A549 (cell line): ENCODE results near the gene TRIM13. TPM values are rescaled to one million over a fixed set of nuclear protein-coding genes. Genes with fewer than 3 reads are reported as not detected.

ENCODE experiments used
- ATAC-seq, 2 experiments: fragments of 200-7000 bp in 1 of 2; fragments of >200 bp in 1 of 2; cut with Nextera tagmentation in 1 of 2; cut with Tn5 transposase in 1 of 2; 3 replicates each; pipeline versions ENCODE4 v1.8.0 to v1.9.1; 2018 to 2020; ENCODE audit warnings: mild to moderate bottlenecking in 1 of 2, moderate library complexity in 1 of 2
- CTCF ChIA-PET: fragments of 300-600 bp; sonication (Branson Sonifier 250); formaldehyde crosslinking; extraction: SDS; loops from one replicate; lab custom pipeline; 2021; ENCODE audit warnings: antibody characterized with exemption, inconsistent platforms; lab: Yijun Ruan, JAX
- POLR2A ChIA-PET: fragments of 350-600 bp; formaldehyde crosslinking; extraction: SDS; loops from one replicate; lab custom pipeline; 2021; ENCODE audit warnings: antibody characterized with exemption, inconsistent platforms; lab: Yijun Ruan, JAX
- DNase-seq, 2 experiments: peaks; one replicate each; pipeline versions ENCODE4 v3.0.0 to v3.0.0-alpha.2; 2011 to 2016; ENCODE audit warnings: low read depth in 1 of 2, low spot score in 1 of 2
- FAIRE-seq: peaks from 2 replicates; lab custom pipeline; 2011; peaks lifted over from hg19 to GRCh38; lab: Jason Lieb, UNC
- H3K27ac ChIP-seq, 2 experiments: fragments of >200 bp; sonication (Bioruptor Twin); formaldehyde crosslinking; 3 replicates each; pipeline ENCODE4 v1.5.1; 2016 to 2017
- H3K4me1 ChIP-seq: fragments of >200 bp; sonication (Bioruptor Twin); formaldehyde crosslinking; 3 replicates; pipeline ENCODE4 v1.6.1; 2016
- H3K4me2 ChIP-seq: fragments of >200 bp; sonication (Bioruptor Twin); formaldehyde crosslinking; 3 replicates; pipeline ENCODE4 v1.6.1; 2016
- H3K4me3 ChIP-seq: fragments of >200 bp; sonication (Bioruptor Twin); formaldehyde crosslinking; 3 replicates; pipeline ENCODE4 v1.5.1; 2016
- H3K9me3 ChIP-seq: fragments of >200 bp; sonication (Bioruptor Twin); formaldehyde crosslinking; 3 replicates; pipeline ENCODE4 v1.6.1; 2016
- ATOH8 ChIP-seq: fragments of 250-450 bp; sonication (Bioruptor Pico); IDR thresholded peaks from 2 replicates; pipeline ENCODE4 v1.5.0; 2020; ENCODE audit warnings: low read depth, mild to moderate bottlenecking, moderate library complexity
- BHLHE40 ChIP-seq: IDR thresholded peaks from 2 replicates; pipeline ENCODE4 v1.6.1; 2012; ENCODE audit warnings: low read depth, low read length, inconsistent platforms
- CEBPB ChIP-seq, 2 experiments: fragments of >200 bp in 1 of 2; sonication (Bioruptor Twin) in 1 of 2; formaldehyde crosslinking in 1 of 2; IDR thresholded peaks; 2 replicates each; pipeline ENCODE4 v1.6.1; 2012 to 2016
- EHF ChIP-seq: fragments of 250-450 bp; sonication (Bioruptor Pico); IDR thresholded peaks from 2 replicates; pipeline ENCODE4 v1.5.0; 2020; ENCODE audit warnings: mild to moderate bottlenecking
- EHMT2 ChIP-seq: fragments of 200-600 bp; sonication (generic); IDR thresholded peaks from 2 replicates; pipeline ENCODE4 v1.6.1; 2016; ENCODE audit warnings: antibody characterized with exemption, low read depth, mild to moderate bottlenecking, moderate library complexity
- EP300 ChIP-seq, 2 experiments: fragments of >200 bp; sonication (Bioruptor Twin); formaldehyde crosslinking; IDR thresholded peaks; 2 replicates in 1 of 2; 3 replicates in 1 of 2; pipeline ENCODE4 v1.6.1; 2016 to 2017
- FOSB ChIP-seq: fragments of 250-450 bp; sonication (Bioruptor Pico); IDR thresholded peaks from 2 replicates; pipeline ENCODE4 v1.5.0; 2020; ENCODE audit warnings: mild to moderate bottlenecking, moderate library complexity
- FOSL2 ChIP-seq, 2 experiments: fragments of 450-650 bp in 1 of 2; fragments of >200 bp in 1 of 2; sonication (Bioruptor Twin) in 1 of 2; formaldehyde crosslinking; IDR thresholded peaks; 2 replicates each; pipeline versions ENCODE4 v1.5.0 to v1.6.1; 2016 to 2020; ENCODE audit warnings: mild to moderate bottlenecking in 1 of 2, moderate library complexity in 1 of 2
- HMGXB4 ChIP-seq: fragments of 250-450 bp; sonication (Bioruptor Pico); IDR thresholded peaks from 2 replicates; pipeline ENCODE4 v1.5.0; 2021; ENCODE audit warnings: mild to moderate bottlenecking, moderate library complexity, borderline replicate concordance
- HOXB13 ChIP-seq: fragments of 250-450 bp; sonication (Bioruptor Pico); IDR thresholded peaks from 2 replicates; pipeline ENCODE4 v1.5.0; 2020; ENCODE audit warnings: low read depth, mild to moderate bottlenecking, moderate library complexity
- HOXB5 ChIP-seq: fragments of 250-450 bp; sonication (Bioruptor Pico); IDR thresholded peaks from 2 replicates; pipeline ENCODE4 v1.5.0; 2020; ENCODE audit warnings: mild to moderate bottlenecking, moderate library complexity
- JUNB ChIP-seq: fragments of >200 bp; sonication (Bioruptor Twin); formaldehyde crosslinking; IDR thresholded peaks from 2 replicates; pipeline ENCODE4 v1.6.1; 2016
- MYC ChIP-seq: IDR thresholded peaks from 2 replicates; pipeline ENCODE4 v1.6.1; 2012; ENCODE audit warnings: mild to moderate bottlenecking, inconsistent platforms, low read length, improper control_type of control experiment, borderline replicate concordance
- NFE2L2 ChIP-seq: fragments of 150-350 bp; conservative IDR thresholded peaks from 2 replicates; pipeline ENCODE4 v1.6.1; 2014; ENCODE audit warnings: low read length
- NR3C1 ChIP-seq: fragments of >200 bp; sonication (Bioruptor Twin); formaldehyde crosslinking; IDR thresholded peaks from 3 replicates; pipeline ENCODE4 v1.6.1; 2017
- PBX3 ChIP-seq: IDR thresholded peaks from 2 replicates; pipeline ENCODE4 v1.6.1; 2012
- PHF8 ChIP-seq: fragments of 200-600 bp; sonication (generic); IDR thresholded peaks from 2 replicates; pipeline ENCODE4 v1.6.1; 2016; ENCODE audit warnings: low read depth, mild to moderate bottlenecking, antibody characterized with exemption, moderate library complexity, borderline replicate concordance
- POLR2A ChIP-seq: IDR thresholded peaks from 2 replicates; pipeline ENCODE4 v1.6.1; 2012; ENCODE audit warnings: mild to moderate bottlenecking, low read length
- RFX5 ChIP-seq: fragments of 450-650 bp; IDR thresholded peaks from 2 replicates; pipeline ENCODE4 v1.7.1; 2014; ENCODE audit warnings: antibody characterized with exemption, mild to moderate bottlenecking, moderate library complexity
- SMC3 ChIP-seq: fragments of >200 bp; sonication (Bioruptor Twin); formaldehyde crosslinking; IDR thresholded peaks from 3 replicates; pipeline ENCODE4 v1.6.1; 2018; ENCODE audit warnings: inconsistent platforms
- TP53 ChIP-seq: fragments of 250-450 bp; sonication (Bioruptor Pico); IDR thresholded peaks from 2 replicates; pipeline ENCODE4 v1.5.0; 2021; ENCODE audit warnings: mild to moderate bottlenecking, moderate library complexity
- ZFP36 ChIP-seq: fragments of 450-650 bp; IDR thresholded peaks from 2 replicates; pipeline ENCODE4 v1.6.1; 2014; ENCODE audit warnings: borderline replicate concordance; ENCODE audit not compliant: partially characterized antibody
- ZNF302 ChIP-seq: fragments of 250-450 bp; sonication (Bioruptor Pico); IDR thresholded peaks from 2 replicates; pipeline ENCODE4 v1.9.0; 2021; ENCODE audit warnings: inconsistent platforms, mild to moderate bottlenecking, moderate library complexity
- ZSCAN20 ChIP-seq: fragments of 250-450 bp; sonication (Bioruptor Pico); IDR thresholded peaks from 2 replicates; pipeline ENCODE4 v1.8.0; 2022; ENCODE audit warnings: mild to moderate bottlenecking, moderate library complexity
- WGBS: methylation state at CpG from one replicate; pipeline ENCODE4 v1.1.6; 2017; ENCODE audit errors: missing lambda C conversion rate; 5-methylcytosine and 5-hydroxymethylcytosine counted together
- polyA plus RNA-seq, 4 experiments: library from polyadenylated mRNA; depleted of rRNA in 3 of 4; stranded (reverse); fragments of >200 nt; fragmentation: RNase III in 1 of 4; extraction: RNeasy Plus Mini Kit Qiagen cat#74134 plus additional on column Dnase treatment in 1 of 4; gene quantifications; 2 replicates in 3 of 4; 3 replicates in 1 of 4; pipeline ENCODE4 v1.2.3, GENCODE V29; 2011 to 2017
- TF ChIP-seq, protein P1 (sequence below): fragments of >200 bp; sonication (Bioruptor Twin); formaldehyde crosslinking; IDR thresholded peaks from 2 replicates; pipeline ENCODE4 v1.6.1; 2016
- TF ChIP-seq, protein P2 (sequence below): fragments of >200 bp; sonication (Bioruptor Twin); formaldehyde crosslinking; IDR thresholded peaks from 3 replicates; pipeline ENCODE4 v1.6.1; 2016

TRIM13 gene
- polyA plus RNA-seq, 2 of the 4 experiments (the other 2 are of a cell fraction) = 10.9 to 22.4 TPM

- no peak for TF ChIP-seq HOXB13
- TF ChIP-seq ZNF302 (CRISPR knock-in tag) = no peak
- TF ChIP-seq NR3C1 = no peak
- TF ChIP-seq JUNB = no peak
- TF ChIP-seq EHMT2 = no peak
- TF ChIP-seq ZSCAN20 = no peak
- no peak for TF ChIP-seq RFX5
- no peak for TF ChIP-seq FOSL2 (IDR thresholded peaks at IDR 0.05)
- TF ChIP-seq FOSL2 (CRISPR knock-in tag; IDR thresholded peaks at IDR 0.05) = no peak
- TF ChIP-seq POLR2A = no peak
- TF ChIP-seq, protein P1, sequence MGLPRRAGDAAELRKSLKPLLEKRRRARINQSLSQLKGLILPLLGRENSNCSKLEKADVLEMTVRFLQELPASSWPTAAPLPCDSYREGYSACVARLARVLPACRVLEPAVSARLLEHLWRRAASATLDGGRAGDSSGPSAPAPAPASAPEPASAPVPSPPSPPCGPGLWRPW = no peak
- TF ChIP-seq PBX3 = no peak
- no peak for TF ChIP-seq NFE2L2
- no peak for TF ChIP-seq ATOH8
- no peak for TF ChIP-seq MYC
- no peak for TF ChIP-seq HOXB5 (CRISPR knock-in tag)
- TF ChIP-seq SMC3 = no peak
- no peak for TF ChIP-seq TP53 (CRISPR knock-in tag)
- no peak for TF ChIP-seq CEBPB (IDR thresholded peaks at IDR 0.05)
- CTCF ChIA-PET = interaction anchor here (1.3 to 1.4 kb wide), 2 partner anchors 16 to 24 kb away, joined by 4 read pairs; partner anchors contain the start of gene SPRYD7
- no peak overlapping the region for H3K4me2 ChIP-seq
- 85% methylated on average over 7 of the region's 7 CpGs for WGBS
- FAIRE-seq (no peak), DNase-seq (no peak), ATAC-seq (no peak)
- no peak overlapping the region for H3K4me3 ChIP-seq
- H3K9me3 ChIP-seq = no peaks in the 10 kb centered on the region
- H3K27ac ChIP-seq = no peak overlapping the region
- H3K4me1 ChIP-seq = 0 out of 3 replicates have a peak, but pooled peaks cover 7% of the 10 kb centered on the region
- POLR2A ChIA-PET = no interaction called here
Measured at GRCh38 chr13:49951754-49952535, 44.9 kb upstream of the TRIM13 start.

GRCh38 chr13:49953560-49953959 is 43.3 kb upstream of the TRIM13 start:
- ATAC-seq (no peak), DNase-seq (no peak), FAIRE-seq (no peak)
- Histone ChIP-seq H3K9me3 (no peaks in the 10 kb centered on the region; the same call in 2 of the 3 replicates), H3K4me2 (no peak overlapping the region), H3K4me1 (0 out of 3 replicates have a peak, but pooled peaks cover 7% of the 10 kb centered on the region), H3K27ac (no peak overlapping the region), H3K4me3 (no peak overlapping the region)
- TF ChIP-seq FOSB (CRISPR knock-in tag) (no peak), EP300 (IDR thresholded peaks at IDR 0.05) (no peak), HMGXB4 (no peak), EHF (CRISPR knock-in tag) (no peak), PHF8 (no peak), SMC3 (no peak), ZFP36 (no peak), BHLHE40 (no peak), FOSL2 (IDR thresholded peaks at IDR 0.05) (no peak), FOSL2 (CRISPR knock-in tag; IDR thresholded peaks at IDR 0.05) (no peak)
- TF ChIP-seq, protein P2, sequence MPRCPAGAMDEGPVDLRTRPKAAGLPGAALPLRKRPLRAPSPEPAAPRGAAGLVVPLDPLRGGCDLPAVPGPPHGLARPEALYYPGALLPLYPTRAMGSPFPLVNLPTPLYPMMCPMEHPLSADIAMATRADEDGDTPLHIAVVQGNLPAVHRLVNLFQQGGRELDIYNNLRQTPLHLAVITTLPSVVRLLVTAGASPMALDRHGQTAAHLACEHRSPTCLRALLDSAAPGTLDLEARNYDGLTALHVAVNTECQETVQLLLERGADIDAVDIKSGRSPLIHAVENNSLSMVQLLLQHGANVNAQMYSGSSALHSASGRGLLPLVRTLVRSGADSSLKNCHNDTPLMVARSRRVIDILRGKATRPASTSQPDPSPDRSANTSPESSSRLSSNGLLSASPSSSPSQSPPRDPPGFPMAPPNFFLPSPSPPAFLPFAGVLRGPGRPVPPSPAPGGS = no peak
- ChIA-PET POLR2A (no interaction called here), CTCF (interaction anchor here (1.1 kb wide), 1 partner anchor 24 kb away, joined by 3 read pairs; no protein-coding TSS in a partner anchor)
- WGBS = 96% methylated on average over 1 of the region's 1 CpG
